T-cell (primary cell): ENCODE results near the gene SCNM1. TPM values are rescaled to one million over a fixed set of nuclear protein-coding genes. Genes with fewer than 3 reads are reported as not detected.
"Not testable (repeated sequence)": the region's sequence is repeated elsewhere in the genome, so short reads cannot be mapped to it uniquely, and the experiment has no call there.

Experiments
- ATAC-seq, 4 experiments: fragments of 200-7000 bp in 3 of 4; fragments of 150-1000 bp in 1 of 4; cut with Tn5 transposase; replicated peaks in 1 of 4; 1 replicate in 3 of 4; 2 replicates in 1 of 4; pipeline ENCODE4 v1.10.0; 2021; ENCODE audit warnings: moderate library complexity in 3 of 4, mild to moderate bottlenecking in 2 of 4, moderate number of reproducible peaks in 1 of 4
- CTCF ChIA-PET, 2 donors: fragments of 300-600 bp; sonication (Branson Sonifier 250); formaldehyde crosslinking; loops; one replicate each; lab custom pipeline; 2022; ENCODE audit warnings: antibody characterized with exemption in 2 of 2; lab: Charles Lee
- POLR2A ChIA-PET, 2 donors: fragments of 300-600 bp; sonication (Branson Sonifier 250); formaldehyde crosslinking; loops; one replicate each; lab custom pipeline; 2022; ENCODE audit warnings: antibody characterized with exemption in 2 of 2; lab: Charles Lee
- DNase-seq, 35 experiments: peaks; one replicate each; pipeline versions ENCODE4 v3.0.0 to v3.0.0-alpha.2; 2013 to 2023
- H3K27ac ChIP-seq: one replicate; pipeline ENCODE4 v1.5.1; 2013; ENCODE audit warnings: low read length
- H3K27me3 ChIP-seq, 2 experiments: replicated peaks in 1 of 2; 1 replicate in 1 of 2; 2 replicates in 1 of 2; pipeline versions ENCODE4 v1.6.1 to v1.7.0; 2013; ENCODE audit warnings: low read length in 1 of 2, mixed read lengths in 1 of 2; ENCODE audit not compliant: control insufficient read depth in 2 of 2, insufficient read depth in 2 of 2; ENCODE audit errors: extremely low read depth in 1 of 2
- H3K36me3 ChIP-seq, 2 donors: 1 replicate in 1 of 2; 2 replicates in 1 of 2; pipeline versions ENCODE4 v1.6.1 to v1.7.0; 2013; ENCODE audit warnings: low read length in 1 of 2; ENCODE audit not compliant: control insufficient read depth in 2 of 2, insufficient read depth in 1 of 2; ENCODE audit errors: extremely low read depth in 1 of 2
- H3K4me1 ChIP-seq, 2 experiments: 1 replicate in 1 of 2; 2 replicates in 1 of 2; pipeline versions ENCODE4 v1.6.1 to v1.7.0; 2013; ENCODE audit warnings: low read length in 2 of 2, mixed read lengths in 1 of 2; ENCODE audit not compliant: insufficient read depth in 2 of 2, control insufficient read depth in 1 of 2; ENCODE audit errors: extremely low read depth in 1 of 2
- H3K4me3 ChIP-seq, 2 donors: 1 replicate in 1 of 2; 2 replicates in 1 of 2; pipeline versions ENCODE4 v1.5.1 to v1.7.0; 2013; ENCODE audit warnings: mild to moderate bottlenecking in 2 of 2, low read length in 1 of 2, moderate library complexity in 1 of 2; ENCODE audit not compliant: control insufficient read depth in 1 of 2; ENCODE audit errors: extremely low read depth in 1 of 2
- H3K9me3 ChIP-seq: 2 replicates; pipeline ENCODE4 v1.7.0; 2013
- H3K27ac Mint-ChIP-seq, 2 donors: one replicate each; pipeline ENCODE4 v1.8.0; 2020 to 2021; ENCODE audit warnings: mild to moderate bottlenecking in 2 of 2, mixed read lengths in 2 of 2
- H3K27me3 Mint-ChIP-seq, 2 donors: one replicate each; pipeline ENCODE4 v1.8.0; 2021 to 2022; ENCODE audit warnings: mixed read lengths in 2 of 2
- H3K36me3 Mint-ChIP-seq: one replicate; pipeline ENCODE4 v1.8.0; 2021; ENCODE audit warnings: mixed read lengths
- H3K4me1 Mint-ChIP-seq, 3 donors: one replicate each; pipeline ENCODE4 v1.8.0; 2020 to 2022; ENCODE audit warnings: mixed read lengths in 3 of 3, mild to moderate bottlenecking in 1 of 3
- H3K4me3 Mint-ChIP-seq, 3 donors: one replicate each; pipeline ENCODE4 v1.8.0; 2020 to 2022; ENCODE audit warnings: mild to moderate bottlenecking in 3 of 3, mixed read lengths in 3 of 3, moderate library complexity in 3 of 3
- H3K9me3 Mint-ChIP-seq, 3 donors: one replicate each; pipeline ENCODE4 v1.8.0; 2020 to 2022; ENCODE audit warnings: mixed read lengths in 3 of 3
- WGBS: methylation state at CpG from one replicate; pipeline ENCODE4 v1.1.5; 2013; ENCODE audit warnings: missing lambda C conversion rate; ENCODE audit not compliant: insufficient coverage; 5-methylcytosine and 5-hydroxymethylcytosine counted together
- total RNA-seq, 35 experiments: library from RNA in 6 of 35; stranded (reverse) in 6 of 35; fragments of 120-200 nt in 1 of 35; gene quantifications; one replicate each; pipeline versions ENCODE4 v1.2.1 to v1.2.4 and lab custom pipeline; 2013 to 2026

Gene SCNM1
- total RNA-seq, 5 donors from 2014 or later (not counting 1 experiment from before 2014, with no cell fraction given), result 35.4 to 60.4 (median 52.4) TPM

DNA sequence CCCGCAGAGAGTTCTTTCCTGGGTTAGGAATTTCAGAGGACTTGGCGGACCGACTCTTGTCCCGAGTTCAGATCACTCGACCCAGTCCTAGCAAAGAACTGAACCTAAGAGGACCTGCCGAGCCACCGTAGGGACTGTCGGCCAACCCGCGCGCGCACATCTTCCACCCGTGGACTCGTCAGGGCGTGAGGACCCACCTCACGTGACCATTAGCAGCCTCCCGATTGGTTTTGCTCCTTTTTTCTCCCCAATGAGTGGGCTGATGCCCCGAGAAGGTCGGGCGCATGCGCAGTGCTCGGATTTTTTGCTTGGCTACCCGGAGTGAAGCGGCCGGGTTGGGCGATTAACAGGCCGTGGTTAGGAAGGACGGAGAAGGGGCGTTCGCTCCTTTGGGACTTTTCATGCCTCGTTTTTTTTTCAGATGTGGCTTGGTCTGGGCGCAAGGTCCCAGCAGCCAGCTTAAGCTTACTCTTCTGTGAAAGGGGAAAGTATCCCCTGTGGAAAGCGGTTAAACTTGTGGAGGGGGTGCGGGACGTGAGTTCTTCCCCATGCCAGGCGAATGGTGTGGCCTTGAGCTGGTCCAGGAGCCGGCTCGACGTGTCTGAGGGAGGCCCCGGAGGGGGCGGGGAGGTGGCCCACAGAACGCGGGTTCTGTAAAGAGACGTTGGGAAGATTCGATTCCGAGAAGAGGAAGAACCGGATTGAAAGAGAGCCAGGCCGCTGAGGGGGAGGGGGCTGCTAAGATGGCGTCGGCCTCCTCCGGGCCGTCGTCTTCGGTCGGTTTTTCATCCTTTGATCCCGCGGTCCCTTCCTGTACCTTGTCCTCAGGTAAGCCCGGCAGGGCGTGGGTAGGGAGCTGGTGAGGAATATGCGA, 32.5 kb downstream of the SCNM1 start, which contains the start of gene PIP5K1A:
Gene PIP5K1A, plus strand, starts transcription at position 299 of the 874 bp plus-strand sequence. Its CDS starts 445 bp downstream, at position 744.
- no peaks in the 10 kb centered on the region for H3K9me3 Mint-ChIP-seq
- WGBS, result 1% methylated on average over 60 of the region's 60 CpGs

GRCh38 chr1:151199873-151200581, 34.1 kb downstream of the SCNM1 start:
- Mint-ChIP-seq H3K4me1 (peaks cover 51 to 58% (median 55%) of the 10 kb centered on the region in 3 donors), H3K4me3 (peak overlapping the region; percentile 98 to 100 (median 99)), H3K9me3 (no peaks in the 10 kb centered on the region), H3K27me3 (no peaks in the 10 kb centered on the region), H3K27ac (peak overlapping the region; percentile 94 to 95), H3K36me3 (peaks cover 3% of the 10 kb centered on the region)
- POLR2A ChIA-PET, result interaction anchor here (0.5 to 1.0 kb wide), 3 partner anchors 10 to 217 kb away, joined by 4 to 7 read pairs (median 5); partner anchors contain the start of gene VPS72 (in 1 of the 2)
- Histone ChIP-seq H3K4me1 (peaks cover 16 to 37% of the 10 kb centered on the region in 2 experiments), H3K27ac (peak overlapping the region; percentile 27), H3K9me3 (no peaks in the 10 kb centered on the region), H3K36me3 (peaks cover 0 to 3% of the 10 kb centered on the region in 2 donors), H3K27me3 (no peaks in the 10 kb centered on the region), H3K4me3 (peak overlapping the region; percentile 73 to 97)
- CTCF ChIA-PET, result interaction anchor here in 1 of 2 donors (0.5 kb wide), 1 partner anchor 99 kb away, joined by 4 read pairs; no protein-coding TSS in a partner anchor
- no peak for ATAC-seq
- WGBS, result 35% methylated on average over 7 of the region's 11 CpGs
- peak in 1 of 35 experiments; percentile 25 for DNase-seq

More for the DNA sequence above, 32.5 kb downstream of the SCNM1 start, which contains the start of gene PIP5K1A:
- H3K27ac Mint-ChIP-seq, result peak within 1 kb of the TSS; percentile 94 to 95
- no peaks in the 10 kb centered on the region for H3K9me3 ChIP-seq
- no peaks in the 10 kb centered on the region for H3K36me3 ChIP-seq
- ChIA-PET POLR2A (interaction anchor here in 1 of 2 donors (0.6 to 1.4 kb wide), 2 partner anchors 8 to 53 kb away, joined by 3 to 5 read pairs; partner anchors contain the start of gene VPS72), CTCF (interaction anchor here in 1 of 2 donors (0.6 kb wide), 2 partner anchors 98 to 1011 kb away, joined by 3 to 5 read pairs; no protein-coding TSS in a partner anchor)
- peaks cover 16 to 32% of the 10 kb centered on the region in 2 experiments for H3K4me1 ChIP-seq
- H3K27me3 Mint-ChIP-seq, result no peaks in the 10 kb centered on the region
- peak; percentile 96 to 99 (median 98) for ATAC-seq
- H3K27ac ChIP-seq, result peak within 1 kb of the TSS; percentile 64
- H3K4me3 Mint-ChIP-seq, result peak within 1 kb of the TSS; percentile 98 to 100 (median 99)
- H3K36me3 Mint-ChIP-seq, result peaks cover 3% of the 10 kb centered on the region
- DNase-seq, result peak; percentile 94 to 100 (median 99)
- peaks cover 40 to 49% (median 45%) of the 10 kb centered on the region in 3 donors for H3K4me1 Mint-ChIP-seq
- no peaks in the 10 kb centered on the region for H3K27me3 ChIP-seq
- H3K4me3 ChIP-seq, result peak within 1 kb of the TSS; percentile 73 to 97

- not testable (repeated sequence) for DNase-seq, H3K9me3 Mint-ChIP-seq, H3K4me3 ChIP-seq, H3K36me3 Mint-ChIP-seq, H3K9me3 ChIP-seq, H3K27me3 ChIP-seq, H3K27ac ChIP-seq, H3K27me3 Mint-ChIP-seq, ATAC-seq, H3K4me3 Mint-ChIP-seq, H3K27ac Mint-ChIP-seq
- ChIA-PET CTCF (interaction anchor here in 1 of 2 donors (0.9 kb wide), 1 partner anchor 106 kb away, joined by 5 read pairs; no protein-coding TSS in a partner anchor), POLR2A (interaction anchor here in 1 of 2 donors (0.6 kb wide), 1 partner anchor 419 kb away, joined by 4 read pairs; no protein-coding TSS in a partner anchor)
- WGBS, result 87% methylated on average over 12 of the region's 12 CpGs
- peaks cover 25 to 32% (median 26%) of the 10 kb centered on the region in 3 donors for H3K4me1 Mint-ChIP-seq
- Histone ChIP-seq H3K36me3 (peaks cover 4 to 30% of the 10 kb centered on the region in 2 donors), H3K4me1 (peaks cover 4 to 11% of the 10 kb centered on the region in 2 experiments)
Observed at GRCh38 chr1:151205381-151205965, 39.5 kb downstream of the SCNM1 start.

DNA sequence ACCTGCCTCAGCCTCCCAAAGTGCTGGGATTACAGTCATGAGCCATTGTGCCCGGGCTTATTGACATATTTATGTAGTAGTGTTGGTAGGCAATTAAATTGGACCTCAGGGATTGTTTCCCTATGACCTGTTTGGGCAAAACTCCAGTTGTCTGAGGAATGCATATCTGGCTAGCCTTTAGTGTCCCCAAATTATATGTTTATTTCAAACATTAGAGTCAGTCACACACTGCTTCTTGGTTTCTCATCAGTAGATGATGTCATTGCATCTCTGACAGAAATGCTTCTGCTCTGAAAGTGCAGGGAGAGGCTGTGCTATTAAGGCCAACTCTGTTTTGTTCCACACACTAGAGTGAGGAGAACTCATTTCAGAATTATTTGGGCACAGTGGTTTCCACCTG, 44.9 kb downstream of the SCNM1 start:
- peaks cover 17% of the 10 kb centered on the region for H3K36me3 Mint-ChIP-seq
- POLR2A ChIA-PET, result no interaction called here
- H3K27me3 Mint-ChIP-seq, result no peaks in the 10 kb centered on the region
- CTCF ChIA-PET, result no interaction called here
- peaks cover under 1 to 32% of the 10 kb centered on the region in 2 donors for H3K36me3 ChIP-seq
- DNase-seq (no peak), ATAC-seq (no peak)
- H3K9me3 Mint-ChIP-seq, result no peaks in the 10 kb centered on the region
- peak overlapping the region in 1 of 3 donors; percentile 44 for H3K4me3 Mint-ChIP-seq
- peaks cover 11 to 15% of the 10 kb centered on the region in 2 experiments for H3K4me1 ChIP-seq
- no CpG with 5 or more reads among the region's 1 CpG for WGBS
- H3K27ac Mint-ChIP-seq, result peak overlapping the region; percentile 23 to 28
- no peak overlapping the region for H3K4me3 ChIP-seq
- no peaks in the 10 kb centered on the region for H3K9me3 ChIP-seq
- no peak overlapping the region for H3K27ac ChIP-seq
- no peaks in the 10 kb centered on the region for H3K27me3 ChIP-seq
- H3K4me1 Mint-ChIP-seq, result peaks cover 29 to 32% (median 30%) of the 10 kb centered on the region in 3 donors

- ChIA-PET CTCF (interaction anchor here in 1 of 2 donors (0.6 to 1.2 kb wide), 2 partner anchors 17 to 35 kb away, joined by 3 read pairs; no protein-coding TSS in a partner anchor), POLR2A (interaction anchor here (0.5 to 0.7 kb wide), 3 partner anchors 8 to 151 kb away, joined by 3 to 5 read pairs (median 3); no protein-coding TSS in a partner anchor)
- no peaks in the 10 kb centered on the region for H3K27me3 ChIP-seq
- peaks cover 0 to 22% of the 10 kb centered on the region in 2 donors for H3K36me3 ChIP-seq
- ATAC-seq (peak in 2 of 4 experiments; percentile 30 to 52), DNase-seq (peak in 1 of 35 experiments; percentile 11)
- no peak overlapping the region for H3K27ac ChIP-seq
- H3K4me3 ChIP-seq, result peak overlapping the region in 1 of 2 donors; percentile 23
- peaks cover 11 to 15% of the 10 kb centered on the region in 2 experiments for H3K4me1 ChIP-seq
- H3K27me3 Mint-ChIP-seq, result no peaks in the 10 kb centered on the region
- peak overlapping the region; percentile 47 to 65 (median 60) for H3K4me3 Mint-ChIP-seq
- WGBS, result 46% methylated on average over 6 of the region's 15 CpGs
- H3K9me3 ChIP-seq, result no peaks in the 10 kb centered on the region
- peaks cover 31 to 33% (median 31%) of the 10 kb centered on the region in 3 donors for H3K4me1 Mint-ChIP-seq
- peak overlapping the region; percentile 84 to 88 for H3K27ac Mint-ChIP-seq
- peaks cover 16% of the 10 kb centered on the region for H3K36me3 Mint-ChIP-seq
- no peaks in the 10 kb centered on the region for H3K9me3 Mint-ChIP-seq
Observed at GRCh38 chr1:151211972-151212705, 46.2 kb downstream of the SCNM1 start.
